Measurements from ENCODE around the gene GPC2.
A peak's percentile ranks its signal among the peaks of the same experiment; 100 is the strongest.
"Not testable (repeated sequence)": the region's sequence is repeated elsewhere in the genome, so short reads cannot be mapped to it uniquely, and the experiment has no call there.

Gene GPC2

DNA sequence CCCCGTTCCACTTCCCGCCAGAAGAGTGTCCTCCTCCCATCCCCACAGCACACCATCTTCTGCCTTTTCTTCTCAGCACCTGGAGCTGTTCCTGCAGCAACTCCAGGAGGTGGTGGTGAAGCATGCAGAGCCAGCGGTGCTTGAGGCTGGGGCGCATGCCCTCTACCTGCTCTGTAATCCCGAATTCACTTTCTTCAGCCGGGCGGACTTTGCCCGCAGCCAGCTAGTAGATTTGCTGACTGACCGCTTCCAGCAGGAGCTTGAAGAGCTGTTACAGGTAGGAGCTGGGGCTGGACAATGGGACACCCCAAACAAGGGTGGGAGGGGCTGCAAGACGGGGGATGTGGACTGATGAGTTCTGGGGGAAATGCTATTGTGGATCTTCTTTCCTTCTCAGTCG, 23.5 kb upstream of the GPC2 start:
- no peak for DNase-seq

- no peak for DNase-seq
Observed at GRCh38 chr7:100198266-100198665, 21.1 kb upstream of the GPC2 start.

DNA sequence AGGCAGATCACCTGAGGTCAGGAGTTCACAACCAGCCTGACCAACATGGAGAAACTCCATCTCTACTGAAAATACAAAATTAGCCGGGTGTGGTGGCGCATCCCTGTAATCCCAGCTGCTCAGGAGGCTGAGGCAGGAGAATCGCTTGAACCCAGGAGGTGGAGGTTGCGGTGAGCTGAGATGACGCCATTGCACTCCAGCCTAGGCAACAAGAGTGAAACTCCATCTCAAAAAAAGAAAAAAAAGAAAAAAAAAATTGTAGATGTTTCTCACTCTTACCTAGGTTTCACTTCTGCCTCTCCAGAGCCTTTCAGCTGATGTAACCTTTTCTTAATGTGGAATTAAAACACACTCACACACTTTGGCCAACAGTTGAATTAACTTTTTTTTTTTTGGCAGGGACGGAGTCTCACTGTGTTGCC, 18.7 kb upstream of the GPC2 start:
- DNase-seq = not testable (repeated sequence)

DNA sequence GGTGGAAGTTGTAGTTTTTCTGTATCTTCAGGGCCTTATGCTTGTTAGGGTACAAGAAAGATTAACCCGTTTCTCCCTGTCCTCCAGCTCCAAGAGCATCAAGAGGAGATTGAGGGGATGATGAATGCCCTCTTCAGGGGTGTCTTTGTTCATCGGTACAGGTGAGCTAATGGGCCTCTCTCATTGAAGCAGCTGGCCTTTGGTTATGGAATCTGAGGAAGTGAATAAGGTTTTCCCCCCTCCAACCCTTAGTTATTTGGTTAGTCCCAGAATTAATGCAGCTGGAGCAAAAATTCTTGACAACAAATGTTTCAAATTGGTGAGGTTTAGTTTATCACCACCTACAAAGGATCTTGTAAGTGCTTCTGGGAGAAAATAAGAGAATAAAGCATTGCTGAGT, 18.0 kb upstream of the GPC2 start:
- DNase-seq = no peak

- DNase-seq = no peak
Observed at GRCh38 chr7:100192969-100193368, 15.8 kb upstream of the GPC2 start.

DNA sequence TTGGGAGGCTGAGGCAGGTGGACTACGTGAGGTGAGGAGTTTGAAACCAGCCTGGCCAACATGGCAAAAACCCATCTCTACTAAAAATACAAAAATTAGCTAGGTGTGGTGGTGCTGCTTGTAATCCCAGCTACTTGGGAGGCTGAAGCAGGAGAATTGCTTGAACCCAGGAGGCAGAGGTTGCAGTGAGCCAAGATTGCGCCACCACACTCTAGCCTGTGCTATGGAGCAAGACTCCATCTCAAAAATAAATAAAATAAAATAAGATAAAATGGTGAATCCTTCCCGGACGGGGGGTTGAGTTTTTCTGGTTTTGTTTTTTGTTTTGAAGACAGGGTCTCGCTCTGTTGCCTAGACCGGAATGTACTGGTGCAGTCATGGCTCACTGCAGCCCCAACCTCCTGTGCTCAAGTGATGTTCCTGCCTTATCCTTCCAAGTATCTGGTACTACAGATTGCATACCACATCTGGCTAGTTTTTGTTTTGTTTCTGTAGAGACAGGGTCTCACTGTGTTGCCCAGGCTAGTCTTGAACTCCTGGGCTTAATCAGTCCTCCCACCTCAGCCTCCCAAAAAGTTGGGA, 15.2 kb upstream of the GPC2 start:
- not testable (repeated sequence) for DNase-seq

- DNase-seq = no peak
Observed at GRCh38 chr7:100191775-100192174, 14.6 kb upstream of the GPC2 start.

DNA sequence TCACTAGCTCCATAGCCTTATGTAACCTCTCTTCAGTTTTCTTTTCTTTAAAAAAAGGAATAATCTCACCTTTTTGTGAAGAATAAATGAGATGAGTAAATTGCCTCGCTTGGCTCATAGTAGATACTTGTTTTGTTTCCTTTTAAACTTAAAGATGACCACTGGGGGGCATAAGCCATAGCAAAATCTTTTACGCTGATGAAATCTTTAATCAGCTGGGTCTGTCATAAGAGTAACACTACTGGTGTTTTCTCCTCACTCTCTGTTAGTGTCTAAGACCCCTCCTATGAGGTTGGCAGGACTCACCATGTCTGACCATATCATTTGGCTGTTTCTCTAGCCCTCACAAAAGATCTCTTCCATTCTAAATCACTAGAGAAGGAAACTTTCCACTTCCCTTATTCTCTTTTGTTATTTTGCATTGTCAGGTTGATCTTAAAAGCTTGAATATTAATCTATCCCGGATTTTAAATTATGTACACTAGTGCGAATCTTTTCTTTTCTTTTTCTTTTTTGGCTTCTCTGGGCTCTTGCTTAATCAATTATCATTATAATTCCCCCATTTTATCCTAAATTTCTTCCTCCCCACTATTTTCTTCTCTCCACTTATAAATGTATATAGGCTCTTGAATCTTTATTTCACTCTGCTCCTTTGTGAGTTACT, 13.0 kb upstream of the GPC2 start:
- peak in 1 of 2 experiments; percentile 3 for DNase-seq

DNA sequence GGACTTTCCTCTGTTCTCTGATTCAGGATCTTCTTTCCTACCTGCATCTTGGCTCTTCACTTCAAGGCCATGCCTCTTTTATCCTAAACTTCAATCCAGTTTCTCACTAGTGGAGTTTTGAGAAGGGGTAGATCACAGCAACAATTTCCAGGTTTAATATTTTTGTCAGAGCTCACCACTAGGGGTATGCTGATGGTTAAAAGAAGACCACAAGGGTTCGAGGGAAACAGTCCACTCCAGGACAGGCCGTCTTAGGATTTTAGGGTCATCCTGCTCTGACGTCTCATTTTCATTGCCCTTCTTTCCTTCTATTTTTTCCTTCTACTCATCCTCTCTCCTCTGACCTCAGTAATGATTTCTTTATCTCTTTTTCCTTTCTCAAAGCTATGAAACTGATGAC, 11.9 kb upstream of the GPC2 start:
- no peak for DNase-seq

GRCh38 chr7:100185726-100186125, 8.5 kb upstream of the GPC2 start:
- DNase-seq = no peak

DNA sequence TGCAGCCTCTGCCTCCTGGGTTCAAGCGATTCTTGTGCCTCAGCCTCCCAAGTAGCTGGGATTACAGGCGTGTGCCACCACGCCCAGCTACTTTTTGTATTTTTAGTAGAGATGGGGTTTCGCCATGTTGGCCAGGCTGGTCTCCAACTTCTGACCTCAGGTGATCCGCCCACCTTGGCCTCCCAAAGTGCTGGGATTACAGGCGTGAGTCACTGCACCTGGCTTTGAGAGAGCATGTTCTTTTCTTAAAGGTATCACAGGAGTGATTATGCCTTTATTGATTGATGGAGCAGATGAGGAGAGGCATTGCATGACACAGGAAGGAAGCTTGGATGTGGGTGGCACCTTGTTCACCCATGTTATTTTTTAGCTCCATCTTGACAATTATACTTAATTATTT, 5.9 kb upstream of the GPC2 start:
- not testable (repeated sequence) for DNase-seq

DNA sequence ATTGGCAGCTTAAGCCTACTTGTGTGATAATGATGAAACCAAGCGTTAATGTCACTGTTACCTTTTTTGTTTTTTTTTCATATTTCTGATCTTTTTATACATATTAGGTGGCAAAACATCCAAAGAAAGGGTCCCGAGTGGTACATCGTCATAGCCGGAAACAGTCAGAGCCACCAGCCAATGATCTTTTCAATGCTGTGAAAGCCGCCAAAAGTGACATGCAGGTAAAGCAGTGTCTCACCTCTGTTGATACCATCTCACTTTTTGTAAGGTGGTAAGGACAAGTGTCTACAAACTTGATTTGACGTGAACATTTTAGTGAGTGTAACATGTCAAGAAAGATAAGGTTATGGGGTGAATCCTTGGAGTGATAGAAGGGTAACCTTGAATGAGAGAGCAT, 5.4 kb upstream of the GPC2 start:
- not testable (repeated sequence) for DNase-seq

GRCh38 chr7:100180084-100180483, 2.9 kb upstream of the GPC2 start:
- not testable (repeated sequence) for DNase-seq

- DNase-seq = no peak
Observed at GRCh38 chr7:100176096-100177044, 811 bp downstream of the GPC2 start.

GRCh38 chr7:100175296-100175935, 1.8 kb downstream of the GPC2 start:
- no peak for DNase-seq

GRCh38 chr7:100174582-100174981, 2.6 kb downstream of the GPC2 start:
- DNase-seq = no peak

- no peak for DNase-seq
Observed at GRCh38 chr7:100173806-100174495, 3.2 kb downstream of the GPC2 start.

GRCh38 chr7:100171840-100172239, 5.3 kb downstream of the GPC2 start:
- DNase-seq = no peak

DNA sequence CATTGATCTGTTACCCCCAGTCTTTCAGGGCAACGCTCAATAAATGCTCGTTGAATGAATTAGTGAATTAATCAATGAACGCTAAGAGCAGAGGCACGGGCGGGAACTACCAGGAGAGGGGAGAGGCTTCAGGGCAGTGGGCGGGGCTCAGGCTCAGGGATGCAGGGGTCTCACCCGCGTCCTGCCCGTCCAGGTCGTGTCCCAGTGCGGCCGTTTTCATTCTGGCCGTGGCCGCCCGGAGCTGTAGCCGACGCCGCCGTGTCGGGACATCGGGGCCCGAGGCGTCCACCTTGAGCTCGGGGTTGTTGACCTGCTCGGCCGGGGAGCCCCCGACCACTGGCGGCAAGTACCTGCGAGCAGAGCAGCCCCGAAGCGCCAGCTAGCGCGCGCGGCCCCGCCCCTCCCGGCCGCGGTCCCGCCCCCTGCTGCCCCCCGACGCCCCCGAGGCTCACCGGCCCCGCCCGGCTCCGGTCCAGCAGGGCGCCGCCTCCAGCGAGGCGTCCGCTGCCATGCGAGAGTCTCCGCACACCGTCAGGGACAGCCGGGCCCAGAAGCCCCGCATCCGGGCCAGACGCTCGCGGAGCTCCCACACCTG, 6.0 kb downstream of the GPC2 start:
- DNase-seq = no peak

DNA sequence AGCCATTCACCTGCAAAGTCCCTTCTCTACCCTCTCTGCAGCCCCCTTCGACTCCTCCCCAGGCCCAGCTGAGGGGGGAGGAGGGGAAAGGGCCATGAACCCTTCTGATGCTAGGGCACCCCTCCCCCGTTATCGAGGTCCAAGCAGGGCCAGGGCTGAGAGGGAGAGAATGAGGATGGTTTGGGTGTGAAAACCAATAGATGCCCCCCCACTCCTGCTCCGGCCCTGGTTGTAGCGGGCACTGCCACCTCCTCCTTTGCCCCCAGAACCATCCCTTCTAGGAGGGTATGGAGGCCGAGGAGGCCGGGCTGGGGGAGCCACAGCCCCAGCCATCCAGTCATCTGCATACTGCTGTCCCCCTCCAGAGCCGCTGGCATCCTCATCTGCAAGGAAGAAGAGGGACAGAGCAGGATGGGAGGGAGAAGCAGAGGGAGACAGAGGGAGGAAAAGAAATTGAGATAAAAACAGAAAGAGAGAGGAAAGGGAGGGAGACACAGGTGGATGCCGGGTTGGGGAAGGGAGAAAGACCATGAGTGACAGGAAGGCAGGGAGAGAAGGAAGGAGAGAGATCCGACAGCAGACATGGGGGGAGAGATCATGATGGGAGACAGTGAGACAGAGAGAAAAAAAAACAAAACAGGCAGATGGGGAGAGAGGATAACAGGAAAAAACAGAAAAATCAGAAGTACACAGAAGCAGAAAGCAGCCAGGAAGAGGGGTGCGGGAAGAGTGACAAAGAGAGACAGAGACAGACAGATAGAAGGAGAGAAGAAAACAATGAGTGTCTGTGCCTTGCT, 6.9 kb downstream of the GPC2 start:
- DNase-seq = no peak

- no peak for DNase-seq
Observed at GRCh38 chr7:100169147-100169850, 7.9 kb downstream of the GPC2 start.

Measured in NCI-H446 (cell line).